B cell (primary cell): Measurements from ENCODE around the gene CKMT1B. TPM values are rescaled to one million over a fixed set of nuclear protein-coding genes. Genes with fewer than 3 reads are reported as not detected.
"Not testable (repeated sequence)": the region's sequence is repeated elsewhere in the genome, so short reads cannot be mapped to it uniquely, and the experiment has no call there.

Experiments
- ATAC-seq: fragments of 200-7000 bp; cut with Tn5 transposase; one replicate; pipeline ENCODE4 v1.10.0; 2021; ENCODE audit warnings: low read depth, mild to moderate bottlenecking, moderate number of reproducible peaks, moderate library complexity
- CTCF ChIA-PET: fragments of 350-600 bp; sonication (Branson Sonifier 250); formaldehyde crosslinking; loops from one replicate; lab custom pipeline; 2021; ENCODE audit warnings: antibody characterized with exemption, inconsistent platforms; lab: Charles Lee
- POLR2A ChIA-PET: fragments of 350-600 bp; sonication (Branson Sonifier 250); formaldehyde crosslinking; loops from one replicate; lab custom pipeline; 2021; ENCODE audit warnings: antibody characterized with exemption; lab: Charles Lee
- DNase-seq: peaks from one replicate; pipeline ENCODE4 v3.0.0; 2013
- H2AFZ ChIP-seq: 2 replicates; pipeline ENCODE4 v1.6.1; 2012; ENCODE audit warnings: mild to moderate bottlenecking, low read depth, low read length; ENCODE audit not compliant: insufficient read depth, poor library complexity, severe bottlenecking
- H3K27ac ChIP-seq, 2 donors: 1 replicate in 1 of 2; 2 replicates in 1 of 2; pipeline ENCODE4 v1.5.1; 2012 to 2013; ENCODE audit warnings: low read length in 2 of 2, mild to moderate bottlenecking in 2 of 2, moderate library complexity in 1 of 2
- H3K27me3 ChIP-seq, 4 experiments: fragments of 200-600 bp in 1 of 4; sonication (generic) in 1 of 4; replicated peaks in 1 of 4; 1 replicate in 2 of 4; 2 replicates in 2 of 4; pipeline versions ENCODE4 v1.6.1 to v1.7.0; 2013 to 2016; ENCODE audit warnings: low read length in 3 of 4, mild to moderate bottlenecking in 2 of 4, mixed read lengths in 1 of 4, moderate library complexity in 1 of 4; ENCODE audit not compliant: insufficient read depth in 4 of 4, control insufficient read depth in 3 of 4; ENCODE audit errors: control extremely low read depth in 1 of 4
- H3K36me3 ChIP-seq, 2 experiments: replicated peaks in 1 of 2; 1 replicate in 1 of 2; 2 replicates in 1 of 2; pipeline versions ENCODE4 v1.6.1 to v1.7.1; 2013; ENCODE audit warnings: low read length in 1 of 2; ENCODE audit not compliant: insufficient read depth in 2 of 2, control insufficient read depth in 1 of 2; ENCODE audit errors: control extremely low read depth in 1 of 2, extremely low read depth in 1 of 2
- H3K4me1 ChIP-seq, 2 donors: fragments of 200-600 bp in 1 of 2; sonication (generic) in 1 of 2; 1 replicate in 1 of 2; 2 replicates in 1 of 2; pipeline versions ENCODE4 v1.5.1 to v1.6.1; 2013 to 2017; ENCODE audit warnings: low read length in 2 of 2; ENCODE audit not compliant: control insufficient read depth in 2 of 2, insufficient read depth in 2 of 2
- H3K4me2 ChIP-seq: replicated peaks from 2 replicates; pipeline ENCODE3; 2012; ENCODE audit warnings: mild to moderate bottlenecking, low read depth, low read length; ENCODE audit not compliant: poor library complexity, severe bottlenecking
- H3K4me3 ChIP-seq, 5 experiments: fragments of 200-600 bp in 1 of 5; sonication (generic) in 1 of 5; 1 replicate in 3 of 5; 2 replicates in 2 of 5; pipeline versions ENCODE4 v1.5.1 to v1.7.0; 2011 to 2016; ENCODE audit warnings: low read length in 4 of 5, mild to moderate bottlenecking in 4 of 5, low read depth in 2 of 5, control low read depth in 1 of 5, moderate library complexity in 1 of 5; ENCODE audit not compliant: insufficient read depth in 1 of 5; ENCODE audit errors: control extremely low read depth in 1 of 5, extremely low read depth in 1 of 5
- H3K79me2 ChIP-seq: fragments of 200-600 bp; sonication (generic); one replicate; pipeline ENCODE4 v1.6.0; 2016; ENCODE audit warnings: low read length; ENCODE audit not compliant: control insufficient read depth, insufficient read depth
- H3K9ac ChIP-seq: fragments of 200-600 bp; sonication (generic); 2 replicates; pipeline ENCODE4 v1.6.1; 2017; ENCODE audit warnings: mild to moderate bottlenecking, low read length, moderate library complexity
- H3K9me3 ChIP-seq, 3 donors: one replicate each; pipeline versions ENCODE4 v1.6.1 to v1.7.1; 2013; ENCODE audit warnings: low read length in 2 of 3; ENCODE audit not compliant: control insufficient read depth in 2 of 3, insufficient read depth in 1 of 3; ENCODE audit errors: control extremely low read depth in 1 of 3
- H4K20me1 ChIP-seq: 2 replicates; pipeline ENCODE4 v1.6.0; 2012; ENCODE audit warnings: mild to moderate bottlenecking, low read length; ENCODE audit not compliant: insufficient read depth, control insufficient read depth, poor library complexity, severe bottlenecking
- H3K27ac Mint-ChIP-seq: one replicate; pipeline ENCODE4 v1.8.0; 2021; ENCODE audit warnings: mixed read lengths
- H3K27me3 Mint-ChIP-seq: one replicate; pipeline ENCODE4 v1.8.0; 2021; ENCODE audit warnings: mixed read lengths
- H3K4me1 Mint-ChIP-seq: one replicate; pipeline ENCODE4 v1.8.0; 2021; ENCODE audit warnings: mixed read lengths
- H3K4me3 Mint-ChIP-seq: one replicate; pipeline ENCODE4 v1.8.0; 2021; ENCODE audit warnings: mixed read lengths
- H3K9me3 Mint-ChIP-seq: one replicate; pipeline ENCODE4 v1.8.0; 2022; ENCODE audit warnings: mixed read lengths; ENCODE audit not compliant: insufficient read depth
- WGBS: methylation state at CpG from one replicate; pipeline ENCODE4 v1.1.5; 2013; ENCODE audit warnings: missing lambda C conversion rate; ENCODE audit not compliant: insufficient coverage; 5-methylcytosine and 5-hydroxymethylcytosine counted together
- intact Hi-C: fragments of 100-400 bp; cut with micrococcal nuclease; formaldehyde crosslinking; loops from one replicate; pipeline ENCODE4 v1.10.0; 2022
- polyA plus RNA-seq: library from polyadenylated mRNA; depleted of rRNA; stranded (reverse); fragments of >200 nt; gene quantifications from 2 replicates; pipeline ENCODE4 v1.2.3, GENCODE V29; 2012
- total RNA-seq, 2 donors: library from RNA; stranded (reverse); fragments of 120-200 nt in 1 of 2; gene quantifications; 1 replicate in 1 of 2; 2 replicates in 1 of 2; pipeline versions ENCODE4 v1.2.3 to v1.2.4, GENCODE V29; 2013 to 2022

The CKMT1B gene
- total and polyA plus RNA-seq, 2 donors (not counting 1 experiment from before 2014, with no cell fraction given) = not detected

DNA sequence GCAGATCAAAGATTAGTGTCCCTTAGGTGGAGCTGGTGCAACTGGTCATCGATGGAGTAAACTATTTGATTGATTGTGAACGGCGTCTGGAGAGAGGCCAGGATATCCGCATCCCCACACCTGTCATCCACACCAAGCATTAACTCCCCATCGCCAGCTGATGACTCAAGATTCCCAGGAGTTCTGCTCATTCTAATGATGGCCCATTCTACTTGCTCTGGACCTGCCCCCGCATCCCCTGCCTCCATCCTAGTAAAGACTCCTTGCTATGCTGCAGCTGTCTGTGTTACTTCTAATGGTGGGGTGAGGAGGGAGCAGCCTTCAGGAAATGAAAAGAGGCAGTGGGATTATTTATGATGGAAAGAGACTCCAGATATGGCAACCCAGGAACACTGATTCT lies 5.3 kb downstream of the CKMT1B start:
- H3K36me3 ChIP-seq, H4K20me1 ChIP-seq, ATAC-seq, H3K4me3 ChIP-seq, H2AFZ ChIP-seq, H3K9ac ChIP-seq, H3K9me3 ChIP-seq, POLR2A ChIA-PET, H3K27ac Mint-ChIP-seq, DNase-seq, H3K4me1 ChIP-seq, H3K4me2 ChIP-seq, H3K79me2 ChIP-seq, H3K27ac ChIP-seq, H3K27me3 ChIP-seq, H3K9me3 Mint-ChIP-seq, intact Hi-C loops, H3K4me3 Mint-ChIP-seq, H3K4me1 Mint-ChIP-seq, CTCF ChIA-PET: not testable (repeated sequence)
- 94% methylated on average over 2 of the region's 6 CpGs for WGBS
- peaks cover 41% of the 10 kb centered on the region for H3K27me3 Mint-ChIP-seq

DNA sequence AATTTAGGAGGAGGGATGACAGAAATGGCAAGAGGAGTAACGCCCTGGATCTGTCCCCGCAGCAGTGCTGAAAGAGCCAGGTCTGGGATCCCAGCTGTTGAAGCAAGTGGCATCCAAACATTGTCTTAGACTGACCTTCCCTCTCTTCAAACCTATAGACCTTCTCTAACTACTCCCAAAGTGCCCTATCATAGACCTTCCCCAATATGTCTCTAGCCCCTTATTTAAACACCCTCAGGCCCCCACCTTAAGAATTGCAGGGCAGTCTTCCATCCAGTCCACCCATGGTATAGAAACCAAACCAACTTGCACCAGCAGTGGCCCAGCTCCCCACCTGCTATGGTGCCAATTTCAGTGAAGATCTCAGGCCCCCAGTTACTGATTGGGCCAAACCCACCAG lies 6.4 kb downstream of the CKMT1B start:
- H3K4me1 Mint-ChIP-seq, H4K20me1 ChIP-seq, ATAC-seq, H2AFZ ChIP-seq, H3K27ac ChIP-seq, H3K9me3 Mint-ChIP-seq, H3K4me3 Mint-ChIP-seq, H3K27ac Mint-ChIP-seq, H3K79me2 ChIP-seq, H3K4me3 ChIP-seq, H3K9me3 ChIP-seq, H3K27me3 ChIP-seq, DNase-seq, H3K4me2 ChIP-seq, H3K36me3 ChIP-seq, CTCF ChIA-PET, H3K9ac ChIP-seq, POLR2A ChIA-PET, intact Hi-C loops, H3K4me1 ChIP-seq: not testable (repeated sequence)
- WGBS = no CpG with 5 or more reads among the region's 2 CpGs
- H3K27me3 Mint-ChIP-seq = peaks cover 44% of the 10 kb centered on the region

DNA sequence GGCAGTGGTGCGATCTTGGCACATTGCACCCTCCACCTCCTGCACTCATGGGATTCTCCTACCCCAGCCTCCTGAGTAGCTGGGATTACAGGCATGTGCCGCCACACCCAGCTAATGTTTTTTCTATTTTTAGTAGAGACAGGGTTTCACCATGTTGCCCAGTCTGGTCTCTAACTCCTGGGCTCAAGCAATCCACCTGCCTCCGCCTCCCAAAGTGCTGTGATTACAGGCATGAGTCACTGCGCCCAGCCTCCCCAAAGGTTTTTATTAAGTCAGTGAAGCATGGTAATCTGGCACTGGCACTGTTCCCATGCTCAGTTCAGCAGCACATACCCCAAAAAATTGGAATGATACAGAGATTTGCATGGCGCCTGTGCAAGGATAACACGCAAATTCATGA lies 8.4 kb downstream of the CKMT1B start:
- WGBS = 100% methylated on average over 4 of the region's 6 CpGs
- H3K9me3 Mint-ChIP-seq, H2AFZ ChIP-seq, POLR2A ChIA-PET, H4K20me1 ChIP-seq, H3K9ac ChIP-seq, ATAC-seq, H3K27ac ChIP-seq, H3K9me3 ChIP-seq, H3K4me3 ChIP-seq, H3K27me3 ChIP-seq, H3K4me2 ChIP-seq, H3K4me3 Mint-ChIP-seq, H3K79me2 ChIP-seq, DNase-seq, H3K4me1 ChIP-seq, H3K4me1 Mint-ChIP-seq, H3K27ac Mint-ChIP-seq, intact Hi-C loops, H3K36me3 ChIP-seq: not testable (repeated sequence)
- CTCF ChIA-PET = interaction anchor here (0.7 kb wide), 1 partner anchor 824 kb away, joined by 4 read pairs; no protein-coding TSS in a partner anchor
- peaks cover 37% of the 10 kb centered on the region for H3K27me3 Mint-ChIP-seq

DNA sequence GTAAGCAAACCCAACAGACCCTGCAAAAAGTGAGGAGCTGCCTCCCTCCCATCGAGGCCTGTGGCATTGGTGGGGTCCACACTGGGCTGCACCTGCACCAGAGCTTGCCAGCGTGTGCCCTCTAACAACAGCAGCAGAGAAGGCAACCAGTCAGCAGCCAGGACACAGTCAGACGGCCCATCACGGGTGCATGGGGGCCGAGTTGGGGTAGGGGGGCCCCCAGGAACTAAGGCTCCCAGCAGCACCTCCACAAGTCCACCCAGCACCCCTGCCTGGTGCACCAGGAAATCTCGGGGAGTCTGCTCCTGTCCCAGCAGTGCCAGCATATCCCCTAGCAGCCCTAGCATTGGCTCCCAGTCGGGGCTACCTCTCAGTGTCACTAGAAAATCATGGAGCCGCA lies 23.9 kb downstream of the CKMT1B start:
- H3K4me2 ChIP-seq, intact Hi-C loops, H4K20me1 ChIP-seq, H3K9ac ChIP-seq, ATAC-seq, H3K4me3 ChIP-seq, H3K27ac Mint-ChIP-seq, H3K9me3 ChIP-seq, H3K79me2 ChIP-seq, H3K4me1 Mint-ChIP-seq, H3K27me3 Mint-ChIP-seq, H3K9me3 Mint-ChIP-seq, H3K27me3 ChIP-seq, CTCF ChIA-PET, H2AFZ ChIP-seq, H3K4me1 ChIP-seq, H3K36me3 ChIP-seq, POLR2A ChIA-PET, H3K4me3 Mint-ChIP-seq, DNase-seq, H3K27ac ChIP-seq: not testable (repeated sequence)
- no CpG with 5 or more reads among the region's 8 CpGs for WGBS
